Adrenal gland (tissue), 5 donors: ENCODE data around the gene LPIN2.

Experiments used
- POLR2A ChIP-seq, 2 donors: fragments of 450-650 bp; IDR thresholded peaks; one replicate each; pipeline ENCODE4 v1.6.1; 2017; ENCODE audit warnings: antibody characterized with exemption in 2 of 2, mild to moderate bottlenecking in 2 of 2, moderate library complexity in 1 of 2
- TF ChIP-seq, protein P1 (sequence below), 6 experiments: fragments of 450-650 bp in 4 of 6; fragments of 200-600 bp in 2 of 6; sonication (generic) in 1 of 6; IDR thresholded peaks; 1 replicate in 5 of 6; 2 replicates in 1 of 6; pipeline versions ENCODE4 v1.5.1 to v1.8.0; 2016 to 2021; ENCODE audit warnings: antibody characterized with exemption in 6 of 6, mild to moderate bottlenecking in 2 of 6, moderate library complexity in 1 of 6
- donor health status: DM: no; HTN: no; CAD: no.

DNA sequence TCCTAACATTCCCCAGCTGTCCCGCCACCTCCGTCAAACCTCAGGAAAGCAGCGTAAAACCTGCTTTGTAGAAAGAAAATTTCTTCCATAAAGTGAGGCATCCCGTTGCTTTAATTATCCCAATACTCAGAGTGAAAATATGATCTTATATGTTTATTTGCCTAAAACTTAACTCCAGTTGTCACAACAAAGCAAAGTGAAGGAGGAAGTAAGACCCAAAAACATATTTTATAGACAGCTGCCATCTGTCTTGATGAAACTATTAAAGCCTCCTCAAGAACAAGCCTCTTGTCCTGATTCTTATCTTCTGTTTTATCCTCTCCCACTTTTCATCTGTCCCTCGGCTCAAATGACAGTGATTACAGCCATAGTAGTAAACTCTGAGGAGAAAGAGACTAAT is 28.9 kb upstream of the LPIN2 start:
- TF ChIP-seq, protein P1, sequence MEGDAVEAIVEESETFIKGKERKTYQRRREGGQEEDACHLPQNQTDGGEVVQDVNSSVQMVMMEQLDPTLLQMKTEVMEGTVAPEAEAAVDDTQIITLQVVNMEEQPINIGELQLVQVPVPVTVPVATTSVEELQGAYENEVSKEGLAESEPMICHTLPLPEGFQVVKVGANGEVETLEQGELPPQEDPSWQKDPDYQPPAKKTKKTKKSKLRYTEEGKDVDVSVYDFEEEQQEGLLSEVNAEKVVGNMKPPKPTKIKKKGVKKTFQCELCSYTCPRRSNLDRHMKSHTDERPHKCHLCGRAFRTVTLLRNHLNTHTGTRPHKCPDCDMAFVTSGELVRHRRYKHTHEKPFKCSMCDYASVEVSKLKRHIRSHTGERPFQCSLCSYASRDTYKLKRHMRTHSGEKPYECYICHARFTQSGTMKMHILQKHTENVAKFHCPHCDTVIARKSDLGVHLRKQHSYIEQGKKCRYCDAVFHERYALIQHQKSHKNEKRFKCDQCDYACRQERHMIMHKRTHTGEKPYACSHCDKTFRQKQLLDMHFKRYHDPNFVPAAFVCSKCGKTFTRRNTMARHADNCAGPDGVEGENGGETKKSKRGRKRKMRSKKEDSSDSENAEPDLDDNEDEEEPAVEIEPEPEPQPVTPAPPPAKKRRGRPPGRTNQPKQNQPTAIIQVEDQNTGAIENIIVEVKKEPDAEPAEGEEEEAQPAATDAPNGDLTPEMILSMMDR (IDR thresholded peaks at IDR 0.05), result no peak
- no peak for TF ChIP-seq POLR2A (IDR thresholded peaks at IDR 0.05)
